ENCODE measurements around the gene S100A3. TPM values are rescaled to one million over a fixed set of nuclear protein-coding genes. Genes with fewer than 3 reads are reported as not detected.

S100A3 gene
- total and polyA plus RNA-seq, 2 of the 13 experiments (the other 11 are each of a cell fraction or from before 2014, with no cell fraction given) = 2.5 to 4.5 TPM

DNA sequence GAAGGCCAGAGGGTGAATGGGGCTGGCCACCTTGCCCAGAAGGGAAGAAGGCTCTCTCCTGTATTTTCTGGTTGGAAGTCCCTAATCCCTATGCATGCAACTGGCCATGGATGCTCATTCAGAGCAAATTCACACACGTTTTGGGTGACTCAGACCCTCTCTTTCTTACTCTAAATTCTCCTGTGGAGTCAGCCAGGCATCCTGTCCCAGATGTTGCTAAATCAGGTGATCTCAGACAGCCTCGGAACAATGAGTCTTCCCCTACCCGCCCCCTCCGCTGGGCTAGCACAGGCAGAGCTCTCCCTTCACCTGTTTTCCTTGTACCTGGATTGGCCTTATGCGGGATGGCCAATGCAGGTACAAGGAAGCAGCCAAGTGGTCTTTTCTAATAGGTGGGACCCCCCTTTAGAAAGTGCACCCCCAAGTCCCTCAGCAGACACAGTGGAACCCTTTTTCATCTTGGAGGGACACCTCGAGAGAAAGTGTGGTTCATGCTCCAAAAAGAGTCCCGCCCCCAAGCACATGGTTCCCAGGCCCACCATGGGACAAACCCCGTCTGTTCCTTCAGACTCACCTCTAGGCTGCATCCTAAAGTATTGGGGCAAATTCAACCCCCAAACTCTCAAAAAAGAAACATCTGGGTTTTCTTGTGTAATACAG, 21.9 kb downstream of the S100A3 start:
- FAIRE-seq (no peak), DNase-seq (ENCODE audit: low spot score) (no peak), ATAC-seq (no peak)
- no peaks in the 10 kb centered on the region for H3K36me3 ChIP-seq (replicated peaks in 1 of 2; ENCODE audit: control insufficient read depth in 1 of 2, insufficient read depth in 2 of 2, low read length in 2 of 2)
- H4K20me1 ChIP-seq (ENCODE audit: insufficient read depth, low read length) = no peaks in the 10 kb centered on the region
- H3K79me2 ChIP-seq (ENCODE audit: insufficient read depth, low read length) = no peaks in the 10 kb centered on the region
- 83% methylated on average over 8 of the region's 8 CpGs for WGBS (ENCODE audit: low lambda C conversion rate)
- ChIA-PET POLR2A (interaction anchor here (1.0 to 2.0 kb wide), 2 partner anchors 9 to 18 kb away, joined by 3 to 6 read pairs; partner anchors contain the start of gene S100A6), CTCF (ENCODE audit: low intra/inter-chr PET ratio, low total read pairs) (no interaction called here)
- no peaks in the 10 kb centered on the region for H3K27me3 ChIP-seq (ENCODE audit: control insufficient read depth in 1 of 2, insufficient read depth in 2 of 2, low read length in 2 of 2)
- H2AFZ ChIP-seq (ENCODE audit: low read length) = no peak overlapping the region
- H3K9ac ChIP-seq (ENCODE audit: insufficient read depth, low read depth, low read length) = no peak overlapping the region
- TF ChIP-seq ATRX (CRISPR knock-in tag; IDR thresholded peaks at IDR 0.05; ENCODE audit: borderline replicate concordance) (no peak), RBM39 (IDR thresholded peaks at IDR 0.05; ENCODE audit: low read depth, low read length, poor library complexity, severe bottlenecking) (no peak), RBAK (CRISPR knock-in tag; IDR thresholded peaks at IDR 0.05) (no peak)
- TF ChIP-seq, protein P1, sequence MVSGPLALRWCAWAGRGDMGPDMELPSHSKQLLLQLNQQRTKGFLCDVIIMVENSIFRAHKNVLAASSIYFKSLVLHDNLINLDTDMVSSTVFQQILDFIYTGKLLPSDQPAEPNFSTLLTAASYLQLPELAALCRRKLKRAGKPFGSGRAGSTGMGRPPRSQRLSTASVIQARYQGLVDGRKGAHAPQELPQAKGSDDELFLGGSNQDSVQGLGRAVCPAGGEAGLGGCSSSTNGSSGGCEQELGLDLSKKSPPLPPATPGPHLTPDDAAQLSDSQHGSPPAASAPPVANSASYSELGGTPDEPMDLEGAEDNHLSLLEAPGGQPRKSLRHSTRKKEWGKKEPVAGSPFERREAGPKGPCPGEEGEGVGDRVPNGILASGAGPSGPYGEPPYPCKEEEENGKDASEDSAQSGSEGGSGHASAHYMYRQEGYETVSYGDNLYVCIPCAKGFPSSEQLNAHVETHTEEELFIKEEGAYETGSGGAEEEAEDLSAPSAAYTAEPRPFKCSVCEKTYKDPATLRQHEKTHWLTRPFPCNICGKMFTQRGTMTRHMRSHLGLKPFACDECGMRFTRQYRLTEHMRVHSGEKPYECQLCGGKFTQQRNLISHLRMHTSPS (CRISPR knock-in tag; IDR thresholded peaks at IDR 0.05; ENCODE audit: low read depth) = no peak
- TF ChIP-seq, protein P2, sequence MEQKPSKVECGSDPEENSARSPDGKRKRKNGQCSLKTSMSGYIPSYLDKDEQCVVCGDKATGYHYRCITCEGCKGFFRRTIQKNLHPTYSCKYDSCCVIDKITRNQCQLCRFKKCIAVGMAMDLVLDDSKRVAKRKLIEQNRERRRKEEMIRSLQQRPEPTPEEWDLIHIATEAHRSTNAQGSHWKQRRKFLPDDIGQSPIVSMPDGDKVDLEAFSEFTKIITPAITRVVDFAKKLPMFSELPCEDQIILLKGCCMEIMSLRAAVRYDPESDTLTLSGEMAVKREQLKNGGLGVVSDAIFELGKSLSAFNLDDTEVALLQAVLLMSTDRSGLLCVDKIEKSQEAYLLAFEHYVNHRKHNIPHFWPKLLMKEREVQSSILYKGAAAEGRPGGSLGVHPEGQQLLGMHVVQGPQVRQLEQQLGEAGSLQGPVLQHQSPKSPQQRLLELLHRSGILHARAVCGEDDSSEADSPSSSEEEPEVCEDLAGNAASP (CRISPR knock-in tag; IDR thresholded peaks at IDR 0.05; ENCODE audit: borderline replicate concordance) = no peak
- no peak overlapping the region for H3K4me3 ChIP-seq (replicated peaks in 1 of 3; ENCODE audit: insufficient read depth in 1 of 3, low read depth in 2 of 3, low read length in 3 of 3)
- H3K27ac ChIP-seq (ENCODE audit: extremely low read length, insufficient read depth, low read length) = no peak overlapping the region
- intact Hi-C loops (cut with micrococcal nuclease; ENCODE audit: unreplicated experiment) (no loop called here), in situ Hi-C loops (cut with HindIII; ENCODE audit: extremely low pct_ligation_motif_present, low pct_unique_long_range_greater_than_20kb) (no loop called here)
- no peaks in the 10 kb centered on the region for H3K9me3 ChIP-seq (ENCODE audit: low read length)
- H3K4me2 ChIP-seq (ENCODE audit: low read depth, low read length) = no peak overlapping the region
- no TSS peak for BruUV-seq (replicated peaks)
- H3K4me1 ChIP-seq (ENCODE audit: insufficient read depth, low read length) = peaks cover 28% of the 10 kb centered on the region

Measured in HepG2 (cell line).